IPS-NIHi7 (cell line): ENCODE data around the gene WDR86.

ENCODE experiments used
- DNase-seq: peaks from one replicate; pipeline ENCODE4 v3.0.0; 2012; ENCODE audit warnings: mixed read lengths; ENCODE audit errors: extremely low spot score

WDR86 gene

GRCh38 chr7:151439855-151440798 lies 30.3 kb upstream of the WDR86 start, which contains the start of gene CRYGN:
CRYGN (minus strand) TSS chr7:151440141; CDS start chr7:151439917, 224 bp downstream.
- DNase-seq: peak; percentile 82

GRCh38 chr7:151438864-151439601 lies 29.2 kb upstream of the WDR86 start:
- no peak for DNase-seq

- no peak for DNase-seq
These were observed 28.2 kb upstream of the WDR86 start for GRCh38 chr7:151437866-151438516.

- no peak for DNase-seq
These were observed 27.3 kb upstream of the WDR86 start for GRCh38 chr7:151437159-151437553.

GRCh38 chr7:151436446-151437158 lies 26.8 kb upstream of the WDR86 start:
- no peak for DNase-seq

- no peak for DNase-seq
These were observed 26.1 kb upstream of the WDR86 start for GRCh38 chr7:151435971-151436370.

GRCh38 chr7:151435103-151435916 lies 25.5 kb upstream of the WDR86 start:
- no peak for DNase-seq

- DNase-seq: no peak
These were observed 24.7 kb upstream of the WDR86 start for GRCh38 chr7:151434549-151434948.

- DNase-seq: no peak
These were observed 24.0 kb upstream of the WDR86 start for GRCh38 chr7:151433721-151434400.

- DNase-seq: no peak
These were observed 23.1 kb upstream of the WDR86 start for GRCh38 chr7:151432658-151433521.

- no peak for DNase-seq
These were observed 22.0 kb upstream of the WDR86 start for GRCh38 chr7:151431768-151432311.

GRCh38 chr7:151431281-151431767 lies 21.5 kb upstream of the WDR86 start:
- no peak for DNase-seq

- no peak for DNase-seq
These were observed 20.8 kb upstream of the WDR86 start for GRCh38 chr7:151430391-151431205.

GRCh38 chr7:151429560-151430331 lies 19.9 kb upstream of the WDR86 start:
- peak; percentile 67 for DNase-seq

GRCh38 chr7:151429237-151429559 lies 19.4 kb upstream of the WDR86 start:
- no peak for DNase-seq

GRCh38 chr7:151428378-151429236 lies 18.8 kb upstream of the WDR86 start:
- no peak for DNase-seq
